Measurements from ENCODE around the gene RPS27L.

RPS27L gene

DNA sequence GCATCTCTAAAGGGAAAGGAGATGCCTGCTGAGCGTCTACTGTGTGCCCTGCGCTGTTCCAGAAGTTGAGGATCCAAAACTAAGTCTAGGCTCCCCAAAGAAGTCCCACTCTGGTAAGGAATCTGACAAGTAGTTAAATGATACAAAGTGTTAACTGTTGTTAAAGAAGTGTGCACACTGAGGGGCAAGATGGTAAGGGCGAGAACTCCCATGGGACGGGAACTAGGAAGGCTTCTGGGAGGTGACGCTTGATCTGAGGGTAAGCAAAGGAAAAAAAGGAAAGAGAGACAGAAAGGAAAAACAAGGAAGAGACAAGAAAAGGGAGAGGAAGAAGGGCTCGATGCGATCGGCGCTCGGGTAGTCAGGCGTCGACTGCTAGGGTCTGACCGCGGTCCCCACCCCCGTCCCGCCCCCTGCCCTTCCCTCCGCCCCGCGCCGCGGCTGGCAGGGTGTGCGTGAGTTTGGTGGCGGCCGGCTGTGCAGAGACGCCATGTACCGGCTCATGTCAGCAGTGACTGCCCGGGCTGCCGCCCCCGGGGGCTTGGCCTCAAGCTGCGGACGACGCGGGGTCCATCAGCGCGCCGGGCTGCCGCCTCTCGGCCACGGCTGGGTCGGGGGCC is 35.8 kb downstream of the RPS27L start, which contains the start of gene LACTB:
TSS of gene LACTB (plus strand) at position 480 of the 620 bp plus-strand sequence. CDS start at position 491, 11 bp downstream.
- TF ChIP-seq, protein P1, sequence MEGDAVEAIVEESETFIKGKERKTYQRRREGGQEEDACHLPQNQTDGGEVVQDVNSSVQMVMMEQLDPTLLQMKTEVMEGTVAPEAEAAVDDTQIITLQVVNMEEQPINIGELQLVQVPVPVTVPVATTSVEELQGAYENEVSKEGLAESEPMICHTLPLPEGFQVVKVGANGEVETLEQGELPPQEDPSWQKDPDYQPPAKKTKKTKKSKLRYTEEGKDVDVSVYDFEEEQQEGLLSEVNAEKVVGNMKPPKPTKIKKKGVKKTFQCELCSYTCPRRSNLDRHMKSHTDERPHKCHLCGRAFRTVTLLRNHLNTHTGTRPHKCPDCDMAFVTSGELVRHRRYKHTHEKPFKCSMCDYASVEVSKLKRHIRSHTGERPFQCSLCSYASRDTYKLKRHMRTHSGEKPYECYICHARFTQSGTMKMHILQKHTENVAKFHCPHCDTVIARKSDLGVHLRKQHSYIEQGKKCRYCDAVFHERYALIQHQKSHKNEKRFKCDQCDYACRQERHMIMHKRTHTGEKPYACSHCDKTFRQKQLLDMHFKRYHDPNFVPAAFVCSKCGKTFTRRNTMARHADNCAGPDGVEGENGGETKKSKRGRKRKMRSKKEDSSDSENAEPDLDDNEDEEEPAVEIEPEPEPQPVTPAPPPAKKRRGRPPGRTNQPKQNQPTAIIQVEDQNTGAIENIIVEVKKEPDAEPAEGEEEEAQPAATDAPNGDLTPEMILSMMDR (IDR thresholded peaks at IDR 0.05), result no peak
- H3K9me3 ChIP-seq, result no peaks in the 10 kb centered on the region
- peaks cover 0 to 8% (median 7%) of the 10 kb centered on the region in 3 donors for H3K36me3 ChIP-seq
- no peaks in the 10 kb centered on the region for H3K27me3 ChIP-seq
- DNase-seq, result peak; percentile 90 to 93
- intact Hi-C loops (cut with DNase I; ENCODE audit: low total_unique reads), result loop anchor here (5.0 kb wide), 1 partner anchor 156 kb away; the partner anchor contains the start of gene APH1B
- peaks cover 0 to 8% (median 1%) of the 10 kb centered on the region in 4 donors for H3K4me1 ChIP-seq
- peak within 1 kb of the TSS; percentile 85 to 98 for H3K4me3 ChIP-seq
- peak within 1 kb of the TSS; percentile 84 to 98 for H3K27ac ChIP-seq

DNA sequence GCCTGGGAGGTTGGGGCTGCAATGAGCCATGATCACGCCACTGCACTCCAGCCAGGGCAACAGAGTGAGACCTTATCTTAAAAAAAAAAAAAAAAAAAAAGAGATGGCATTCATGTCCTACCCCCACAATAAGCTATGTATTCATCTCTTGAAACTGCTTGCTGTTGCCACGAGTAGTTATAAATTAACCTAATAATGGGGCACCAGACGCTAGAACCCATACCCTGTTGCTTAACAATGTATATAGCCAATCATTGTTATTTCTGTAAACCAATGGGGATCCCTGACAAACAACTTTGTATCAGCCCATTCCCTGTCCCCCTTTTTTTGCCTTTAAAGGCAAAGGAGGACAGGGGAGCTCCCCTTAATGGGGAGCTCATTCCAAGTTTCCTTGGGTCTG is 38.4 kb downstream of the RPS27L start:
- no peak for DNase-seq
- TF ChIP-seq, protein P1 (IDR thresholded peaks at IDR 0.05), result no peak
- no peaks in the 10 kb centered on the region for H3K36me3 ChIP-seq
- H3K27me3 ChIP-seq, result no peaks in the 10 kb centered on the region
- H3K4me3 ChIP-seq, result no peak overlapping the region
- no peak overlapping the region for H3K27ac ChIP-seq
- intact Hi-C loops (cut with DNase I; ENCODE audit: low total_unique reads), result no loop called here
- peaks cover 0 to 8% (median 1%) of the 10 kb centered on the region in 4 donors for H3K4me1 ChIP-seq
- H3K9me3 ChIP-seq, result no peaks in the 10 kb centered on the region

DNA sequence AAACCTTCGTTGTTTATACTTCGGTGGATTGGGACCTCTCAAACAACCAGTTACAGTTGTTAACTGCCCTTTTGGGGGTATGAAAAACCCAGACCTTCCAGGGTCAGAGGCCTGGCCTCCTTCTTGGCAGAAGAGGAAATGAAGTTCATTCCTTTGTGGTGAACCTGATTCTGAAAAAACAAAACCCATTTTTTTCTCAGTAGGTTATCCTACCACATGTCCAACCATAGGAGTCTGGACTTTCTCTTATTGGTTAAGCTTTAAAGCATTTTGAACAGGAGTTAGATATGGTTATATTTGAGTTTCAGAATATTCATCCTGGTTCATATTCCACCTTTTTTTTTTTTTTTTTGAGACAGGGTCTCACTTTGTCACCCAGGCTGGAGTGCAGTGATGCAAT is 42.8 kb downstream of the RPS27L start:
- no peak for DNase-seq
- no peaks in the 10 kb centered on the region for H3K4me1 ChIP-seq
- no peaks in the 10 kb centered on the region for H3K36me3 ChIP-seq
- TF ChIP-seq, protein P1 (IDR thresholded peaks at IDR 0.05), result no peak
- no peaks in the 10 kb centered on the region for H3K9me3 ChIP-seq
- no peak overlapping the region for H3K27ac ChIP-seq
- no peak overlapping the region for H3K4me3 ChIP-seq
- no peaks in the 10 kb centered on the region for H3K27me3 ChIP-seq
- intact Hi-C loops (cut with DNase I; ENCODE audit: low total_unique reads), result no loop called here

DNA sequence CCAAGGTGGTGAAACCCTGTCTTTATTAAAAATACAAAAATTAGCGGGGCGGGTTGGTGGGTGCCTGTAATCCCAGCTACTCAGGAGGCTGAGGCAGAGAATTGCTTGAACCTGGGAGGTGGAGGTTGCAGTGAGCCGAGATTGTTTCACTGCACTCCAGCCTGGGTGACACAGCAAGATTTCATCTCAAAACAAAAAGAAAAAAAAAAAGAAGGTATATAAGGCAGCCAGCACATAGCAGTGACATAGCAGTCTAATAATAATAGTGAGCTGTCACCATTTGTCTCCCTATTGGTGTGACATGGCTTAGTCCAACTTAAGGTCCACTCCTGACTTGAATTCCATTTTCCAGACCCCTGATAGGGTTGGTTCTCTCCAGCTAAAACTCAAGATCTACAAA is 44.4 kb downstream of the RPS27L start:
- H3K4me3 ChIP-seq, result no peak overlapping the region
- intact Hi-C loops (cut with DNase I; ENCODE audit: low total_unique reads), result no loop called here
- no peak for DNase-seq
- no peaks in the 10 kb centered on the region for H3K36me3 ChIP-seq
- H3K27me3 ChIP-seq, result no peaks in the 10 kb centered on the region
- peaks cover 0 to 11% (median 1%) of the 10 kb centered on the region in 4 donors for H3K4me1 ChIP-seq
- H3K27ac ChIP-seq, result no peak overlapping the region
- H3K9me3 ChIP-seq, result no peaks in the 10 kb centered on the region
- TF ChIP-seq, protein P1 (IDR thresholded peaks at IDR 0.05), result no peak

DNA sequence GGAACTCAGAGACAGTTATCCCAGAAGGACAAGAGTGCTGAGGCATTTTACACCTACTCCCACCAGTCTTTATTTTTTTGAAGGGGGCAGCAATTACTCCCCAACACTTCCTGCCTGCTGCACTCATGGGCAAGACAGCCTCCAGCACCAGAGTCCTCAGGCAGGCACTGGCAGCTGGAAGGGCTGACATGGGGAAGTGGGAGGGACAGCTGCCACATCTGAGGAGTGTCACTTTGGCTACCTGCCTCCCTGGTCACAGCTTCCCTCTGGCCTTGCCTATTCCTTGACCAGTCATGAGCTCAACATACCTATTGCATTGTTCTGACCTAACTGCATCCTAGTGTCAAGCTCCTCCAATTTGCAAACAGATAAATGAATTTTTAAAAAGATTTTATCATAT is 45.8 kb downstream of the RPS27L start:
- Histone ChIP-seq H3K4me3 (no peak overlapping the region), H3K27ac (no peak overlapping the region), H3K4me1 (peaks cover 0 to 18% (median 4%) of the 10 kb centered on the region in 4 donors), H3K36me3 (no peaks in the 10 kb centered on the region), H3K9me3 (no peaks in the 10 kb centered on the region), H3K27me3 (no peaks in the 10 kb centered on the region)
- DNase-seq, result no peak
- intact Hi-C loops (cut with DNase I; ENCODE audit: low total_unique reads), result no loop called here
- TF ChIP-seq, protein P1 (IDR thresholded peaks at IDR 0.05), result no peak
